K562 (cell line): ENCODE measurements around the gene C10orf95. TPM values are rescaled to one million over a fixed set of nuclear protein-coding genes. Genes with fewer than 3 reads are reported as not detected.

Source experiments
- CBX8 ChIP-seq: fragments of 200-600 bp; sonication (generic); IDR thresholded peaks from 2 replicates; pipeline ENCODE4 v1.6.1; 2012; ENCODE audit warnings: borderline replicate concordance, mixed run types, low read depth, mild to moderate bottlenecking, moderate library complexity, mixed read lengths, low read length, control low read depth, inconsistent platforms; ENCODE audit not compliant: poor library complexity, severe bottlenecking; ENCODE audit errors: extremely low read depth
- CCNT2 ChIP-seq: IDR thresholded peaks from 2 replicates; pipeline ENCODE4 v1.6.1; 2011; ENCODE audit warnings: borderline replicate concordance, low read depth, mild to moderate bottlenecking, moderate library complexity, mixed read lengths, low read length; ENCODE audit not compliant: insufficient read length; ENCODE audit errors: extremely low read depth
- CXXC5 ChIP-seq: fragments of 250-450 bp; sonication (Bioruptor Pico); IDR thresholded peaks from 2 replicates; pipeline ENCODE4 v1.8.0; 2022; ENCODE audit warnings: inconsistent platforms, mild to moderate bottlenecking, moderate library complexity
- DDX20 ChIP-seq: fragments of 450-650 bp; IDR thresholded peaks from 2 replicates; pipeline ENCODE4 v1.6.1; 2016; ENCODE audit warnings: missing genetic modification characterization, low read depth, mild to moderate bottlenecking, missing compliant biosample characterization, moderate library complexity
- EP400 ChIP-seq: fragments of 450-650 bp; IDR thresholded peaks from 2 replicates; pipeline ENCODE4 v1.6.1; 2017; ENCODE audit warnings: antibody characterized with exemption, mild to moderate bottlenecking, moderate library complexity
- ERF ChIP-seq: fragments of 450-650 bp; formaldehyde crosslinking; IDR thresholded peaks from 2 replicates; pipeline ENCODE4 v1.4.0; 2020; ENCODE audit warnings: mild to moderate bottlenecking, mixed read lengths
- IRF9 ChIP-seq: fragments of 450-650 bp; IDR thresholded peaks from 2 replicates; pipeline ENCODE4 v1.6.1; 2016; ENCODE audit warnings: missing biosample characterization, missing genetic modification characterization
- KLF6 ChIP-seq: fragments of 250-450 bp; sonication (Bioruptor Pico); IDR thresholded peaks from 2 replicates; pipeline ENCODE4 v1.4.0; 2020; ENCODE audit warnings: mild to moderate bottlenecking, moderate library complexity, borderline replicate concordance
- MEF2D ChIP-seq: conservative IDR thresholded peaks from 2 replicates; pipeline ENCODE4 v1.6.1; 2016; ENCODE audit warnings: low read depth, missing genetic modification characterization, missing compliant biosample characterization
- NCOA4 ChIP-seq: fragments of 450-650 bp; IDR thresholded peaks from 2 replicates; pipeline ENCODE4 v1.6.1; 2018; ENCODE audit warnings: mild to moderate bottlenecking; ENCODE audit not compliant: partially characterized antibody
- PHF21A ChIP-seq: fragments of 450-650 bp; IDR thresholded peaks from 2 replicates; pipeline ENCODE4 v1.6.1; 2017; ENCODE audit warnings: low read depth, borderline replicate concordance
- RNF2 ChIP-seq: sonication (generic); IDR thresholded peaks from 2 replicates; pipeline ENCODE4 v1.6.1; 2016
- SMAD2 ChIP-seq: fragments of 150-350 bp; IDR thresholded peaks from 2 replicates; pipeline ENCODE4 v1.6.1; 2014; ENCODE audit warnings: low read depth, mild to moderate bottlenecking, low read length
- SPI1 ChIP-seq: IDR thresholded peaks from 2 replicates; pipeline ENCODE4 v1.6.1; 2011; ENCODE audit warnings: low read depth, low read length, control low read depth, borderline replicate concordance
- SRSF7 ChIP-seq: fragments of 200-400 bp; formaldehyde crosslinking; optimal IDR thresholded peaks from 2 replicates; pipeline ENCODE3; 2017; ENCODE audit warnings: mild to moderate bottlenecking, low read depth, low read length
- SRSF9 ChIP-seq: fragments of 200-400 bp; formaldehyde crosslinking; IDR thresholded peaks from 2 replicates; pipeline ENCODE4 v1.6.1; 2017; ENCODE audit warnings: low read depth, low read length, borderline replicate concordance
- TBP ChIP-seq: optimal IDR thresholded peaks from 2 replicates; pipeline ENCODE3; 2011; ENCODE audit warnings: low read depth, low read length, improper control_type of control experiment
- TFAP4 ChIP-seq: sonication (generic); formaldehyde crosslinking; IDR thresholded peaks from 2 replicates; pipeline ENCODE4 v1.8.0; 2022; ENCODE audit warnings: missing genetic modification reagents, mild to moderate bottlenecking, moderate library complexity, borderline replicate concordance
- VEZF1 ChIP-seq: fragments of 200-800 bp; sonication (Bioruptor generic); IDR thresholded peaks from 2 replicates; pipeline ENCODE4 v1.6.1; 2017; ENCODE audit warnings: missing genetic modification characterization, missing compliant biosample characterization
- YY1 ChIP-seq, 3 experiments: IDR thresholded peaks; 2 replicates each; pipeline ENCODE4 v1.6.1; 2011; ENCODE audit warnings: low read length in 2 of 3, mild to moderate bottlenecking in 2 of 3, moderate library complexity in 2 of 3, borderline replicate concordance in 1 of 3, control low read depth in 1 of 3, low read depth in 1 of 3; ENCODE audit not compliant: insufficient read depth in 3 of 3, insufficient replicate concordance in 2 of 3, control insufficient read depth in 1 of 3, insufficient read length in 1 of 3; ENCODE audit errors: extremely low read depth in 1 of 3
- ZNF277 ChIP-seq: fragments of 250-450 bp; sonication (Bioruptor Pico); IDR thresholded peaks from 2 replicates; pipeline ENCODE4 v1.8.0; 2022; ENCODE audit warnings: inconsistent platforms, mild to moderate bottlenecking, moderate library complexity, borderline replicate concordance
- ZSCAN32 ChIP-seq: fragments of 450-650 bp; formaldehyde crosslinking; IDR thresholded peaks from 2 replicates; pipeline ENCODE4 v1.4.0; 2020; ENCODE audit warnings: mild to moderate bottlenecking, moderate library complexity
- polyA plus RNA-seq, 8 experiments: library from polyadenylated mRNA; depleted of rRNA in 4 of 8; stranded (reverse) in 5 of 8; unstranded in 3 of 8; fragments of >200 nt; fragmentation: Nextera tagmentation in 2 of 8; fragmentation: Illumina TruSeq in 1 of 8; extraction: Ambion mirVana in 2 of 8; extraction: Trizol in 1 of 8; gene quantifications; 2 replicates each; pipeline versions ENCODE4 v1.2.1 to v1.2.3, GENCODE V29; 2011 to 2014; ENCODE audit warnings: inconsistent platforms in 1 of 8, missing spikeins in 1 of 8
- total RNA-seq, 7 experiments: library from RNA; depleted of rRNA in 6 of 7; stranded (reverse); fragments of >200 nt in 6 of 7; fragmentation: Illumina TruSeq in 2 of 7; extraction: Trizol in 2 of 7; gene quantifications; 2 replicates each; pipeline versions ENCODE4 v1.2.1 to v1.2.3, GENCODE V29; 2011 to 2021; ENCODE audit warnings: low replicate concordance in 1 of 7

Gene C10orf95
- total and polyA plus RNA-seq, 9 of the 15 experiments (the other 6 are each of a cell fraction or from before 2014, with no cell fraction given), result 0.03 to 0.41 (median 0.17) TPM; not detected in 1

- TF ChIP-seq TFAP4 (CRISPR knock-in tag) (peak; percentile 35; the same call in 1 of the 2 replicates), KLF6 (no peak), CBX8 (no peak), CXXC5 (CRISPR knock-in tag) (peak; percentile 95), TBP (no peak), SMAD2 (no peak), DDX20 (tag) (no peak), NCOA4 (no peak), SRSF9 (no peak), IRF9 (tag) (no peak), PHF21A (no peak), SPI1 (no peak), YY1 (IDR thresholded peaks at IDR 0.05; ENCODE audit: borderline replicate concordance in 1 of 3, control insufficient read depth in 1 of 3, extremely low read depth in 1 of 3, insufficient read depth in 3 of 3, insufficient read length in 1 of 3, insufficient replicate concordance in 2 of 3, low read depth in 1 of 3, low read length in 2 of 3) (peak in 2 of 3 experiments; percentile 47 to 48), CCNT2 (peak; percentile 84), ZSCAN32 (no peak), ERF (CRISPR knock-in tag) (0 out of 2 replicates have a peak, but pooled peaks have one; percentile 71), MEF2D (tag) (no peak), SRSF7 (no peak), VEZF1 (peak; percentile 79), RNF2 (0 out of 2 replicates have a peak, but pooled peaks have one; percentile 12), EP400 (no peak; the same call in 1 of the 2 replicates), ZNF277 (CRISPR knock-in tag) (no peak)
Measured at GRCh38 chr10:102450374-102451104, 804 bp downstream of the C10orf95 start (continued).
